ENCODE results near the gene MANF.
"Not testable (repeated sequence)": the region's sequence is repeated elsewhere in the genome, so short reads cannot be mapped to it uniquely, and the experiment has no call there.

The MANF gene

GRCh38 chr3:51373658-51374421, 11.3 kb upstream of the MANF start:
- DNase-seq (ENCODE audit: low read depth): no peak

- DNase-seq (ENCODE audit: low read depth): no peak
These were observed 10.6 kb upstream of the MANF start for GRCh38 chr3:51374456-51374855.

- no peak for DNase-seq (ENCODE audit: low read depth)
These were observed 10.0 kb upstream of the MANF start for GRCh38 chr3:51375136-51375535.

GRCh38 chr3:51375571-51375970, 9.5 kb upstream of the MANF start:
- no peak for DNase-seq (ENCODE audit: low read depth)

- DNase-seq (ENCODE audit: low read depth): no peak
These were observed 7.0 kb upstream of the MANF start for GRCh38 chr3:51378065-51378464.

- DNase-seq (ENCODE audit: low read depth): no peak
These were observed 6.4 kb upstream of the MANF start for GRCh38 chr3:51378726-51379125.

- DNase-seq (ENCODE audit: low read depth): no peak
These were observed 5.8 kb upstream of the MANF start for GRCh38 chr3:51379301-51379700.

GRCh38 chr3:51379746-51380455, 5.2 kb upstream of the MANF start:
- no peak for DNase-seq (ENCODE audit: low read depth)

GRCh38 chr3:51380601-51381332, 4.3 kb upstream of the MANF start:
- DNase-seq (ENCODE audit: low read depth): no peak

- no peak for DNase-seq (ENCODE audit: low read depth)
These were observed 3.8 kb upstream of the MANF start for GRCh38 chr3:51381333-51381705.

GRCh38 chr3:51382076-51382745, 2.9 kb upstream of the MANF start:
- DNase-seq (ENCODE audit: low read depth): no peak

GRCh38 chr3:51382947-51383578, 2.0 kb upstream of the MANF start:
- DNase-seq (ENCODE audit: low read depth): no peak

- no peak for DNase-seq (ENCODE audit: low read depth)
These were observed 901 bp upstream of the MANF start for GRCh38 chr3:51384055-51384725.

- DNase-seq (ENCODE audit: low read depth): no peak
These were observed 565 bp downstream of the MANF start for GRCh38 chr3:51385621-51386091.

GRCh38 chr3:51386159-51386851, 1.2 kb downstream of the MANF start:
- no peak for DNase-seq (ENCODE audit: low read depth)

GRCh38 chr3:51386852-51387229, 1.8 kb downstream of the MANF start:
- no peak for DNase-seq (ENCODE audit: low read depth)

- not testable (repeated sequence) for DNase-seq (ENCODE audit: low read depth)
These were observed 2.2 kb downstream of the MANF start for GRCh38 chr3:51387281-51387680.

GRCh38 chr3:51388286-51389029, 3.4 kb downstream of the MANF start:
- DNase-seq (ENCODE audit: low read depth): no peak

- peak; percentile 36 for DNase-seq (ENCODE audit: low read depth)
These were observed 4.5 kb downstream of the MANF start for GRCh38 chr3:51389423-51390183.

All from stimulated activated CD8-positive, alpha-beta memory T cell treated with anti-CD3 and anti-CD28 coated beads, Interleukin-12 subunit alpha, Interleukin-12 subunit beta, amount 100 ng/mL, for 1 hour (primary cell).